Activated CD4-positive, CD25-positive, alpha-beta regulatory T cell treated with anti-CD3 and anti-CD28 coated beads, Interleukin-2, amount 50 U/mL, for 24 hours (primary cell): ENCODE data around the gene STON1.
"Not testable (repeated sequence)": the region's sequence is repeated elsewhere in the genome, so short reads cannot be mapped to it uniquely, and the experiment has no call there.

ENCODE experiments used
- ATAC-seq, 2 donors: fragments of 150-1000 bp; cut with Tn5 transposase; one replicate each; pipeline ENCODE4 v1.10.0; 2021; ENCODE audit warnings: mild to moderate bottlenecking in 1 of 2, moderate library complexity in 1 of 2

Gene STON1

DNA sequence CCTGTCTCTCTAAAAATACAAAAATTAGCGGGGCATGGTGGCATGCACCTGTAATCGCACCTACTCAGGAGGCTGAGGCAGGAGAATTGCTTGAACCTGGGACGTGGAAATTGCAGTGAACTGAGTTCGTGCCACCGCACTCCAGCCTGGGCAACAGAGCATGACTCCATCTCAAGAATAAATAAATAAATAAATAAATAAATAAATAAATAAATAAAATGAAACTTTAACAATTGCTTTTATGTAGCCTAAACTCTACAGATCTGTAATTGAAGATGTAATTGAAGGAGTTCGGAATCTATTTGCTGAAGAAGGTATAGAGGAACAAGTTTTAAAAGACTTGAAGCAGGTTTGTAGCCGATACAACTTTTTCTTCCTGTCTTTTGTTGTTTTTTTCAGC, 90.7 kb downstream of the STON1 start:
- ATAC-seq, result no peak

DNA sequence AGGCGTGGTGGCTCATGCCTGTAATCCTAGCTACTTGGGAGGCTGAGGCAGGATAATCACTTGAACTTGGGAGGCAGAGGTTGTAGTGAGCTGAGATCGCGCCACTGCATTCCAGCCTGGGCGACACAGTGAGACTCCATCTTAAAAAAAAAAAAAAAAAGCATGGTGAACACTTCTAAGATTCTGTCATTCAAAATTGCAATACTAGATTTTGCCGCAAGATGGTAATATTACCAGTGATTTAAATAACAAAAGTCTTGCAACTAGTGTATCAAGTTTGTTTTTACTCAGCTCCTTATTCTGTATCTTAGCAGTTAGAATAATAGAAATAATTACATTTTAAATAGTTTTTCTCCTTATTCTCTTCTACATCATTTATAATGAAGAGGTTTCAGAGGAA, 92.7 kb downstream of the STON1 start:
- not testable (repeated sequence) for ATAC-seq

DNA sequence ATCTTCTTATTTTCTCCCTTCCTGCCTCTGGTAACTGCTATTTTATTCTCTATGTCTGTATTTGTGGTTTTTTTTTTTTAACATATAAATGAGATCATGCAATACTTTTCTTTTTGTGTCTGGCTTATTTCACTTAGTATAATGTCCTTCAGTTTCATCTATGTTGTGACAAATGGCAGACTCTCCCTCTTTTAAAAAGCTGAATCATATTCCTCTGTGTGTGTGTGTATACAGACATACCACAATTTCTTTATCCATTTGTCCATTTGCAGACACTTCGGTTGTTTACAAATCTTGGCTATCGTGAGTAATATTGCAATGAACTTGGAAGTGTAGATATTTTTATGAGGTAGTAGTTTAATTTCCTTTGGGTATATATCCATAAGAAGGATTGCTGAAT, 94.7 kb downstream of the STON1 start:
- ATAC-seq, result no peak

DNA sequence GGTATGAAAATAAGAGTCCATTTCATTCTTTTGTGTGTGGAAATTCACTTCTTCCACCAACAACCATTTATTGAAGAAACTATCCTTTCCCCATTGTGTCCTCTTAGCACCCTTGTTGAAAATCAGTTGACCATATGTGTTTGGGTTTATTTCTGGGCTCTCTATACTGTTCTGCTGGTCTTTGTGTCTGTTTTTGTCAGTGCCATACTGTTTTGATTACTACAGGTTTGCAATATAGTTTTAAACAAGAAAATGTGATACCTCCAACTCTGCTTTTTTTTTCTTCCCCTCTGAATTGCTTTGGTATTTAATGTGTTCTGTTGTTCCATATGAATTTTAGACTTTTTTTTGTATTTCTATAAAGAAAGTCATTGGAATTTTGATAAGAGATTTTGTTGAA, 96.1 kb downstream of the STON1 start:
- no peak for ATAC-seq

DNA sequence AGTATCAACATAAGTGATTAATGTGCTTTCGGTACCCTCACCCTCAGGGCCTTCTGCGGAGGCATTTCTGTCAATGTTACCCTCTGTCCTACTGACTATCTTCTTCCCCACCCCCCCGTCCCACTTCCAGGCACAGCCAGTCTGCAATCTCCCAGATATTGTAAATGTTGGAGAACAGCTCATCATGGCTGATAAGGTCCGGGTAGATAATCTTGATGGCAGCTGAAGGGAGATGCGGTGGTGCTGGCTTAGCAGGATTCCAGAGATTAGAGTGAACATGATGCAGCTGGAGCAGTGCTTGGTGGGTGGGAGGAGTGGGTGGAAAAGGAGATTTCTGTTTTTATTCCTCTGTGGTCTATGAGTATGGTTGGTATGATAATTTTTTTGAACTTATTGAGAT, 103.2 kb downstream of the STON1 start:
- no peak for ATAC-seq

DNA sequence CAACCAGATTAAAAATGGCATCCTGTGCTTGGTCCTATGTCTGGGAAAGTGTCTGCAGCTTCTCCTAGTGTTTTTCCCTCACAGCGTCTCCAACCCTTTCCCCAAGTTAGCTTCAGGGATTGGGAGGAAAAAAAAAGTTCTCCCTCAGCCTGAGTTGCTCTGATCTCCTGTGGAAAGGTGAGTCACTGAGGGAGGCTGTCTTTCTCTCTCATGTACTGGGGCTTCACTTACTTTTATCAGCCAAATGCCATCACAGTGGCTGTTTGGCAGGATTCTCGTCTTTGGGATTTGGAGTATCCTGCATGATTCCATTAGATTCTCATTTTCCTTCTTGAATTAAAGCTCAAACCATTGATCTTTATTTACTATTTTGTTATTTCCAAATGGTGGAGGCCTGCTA, 105.8 kb downstream of the STON1 start:
- ATAC-seq, result no peak

DNA sequence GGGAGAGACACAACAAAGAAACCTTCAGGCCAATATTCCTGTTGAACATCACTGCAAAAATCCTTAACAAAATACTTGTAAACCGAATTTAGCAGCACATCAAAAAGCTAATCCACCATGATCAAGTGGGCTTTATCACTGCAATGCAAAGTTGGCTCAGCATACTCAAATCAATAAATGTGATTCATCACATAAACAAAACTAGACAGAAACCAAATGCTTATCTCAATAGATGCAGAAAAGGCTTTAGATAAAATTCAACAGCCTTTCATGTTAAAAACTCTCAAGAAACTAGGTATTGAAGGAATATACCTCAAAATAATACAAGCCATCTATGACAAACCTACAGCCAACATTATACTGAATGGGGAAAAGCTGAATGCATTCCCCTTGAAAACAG, 108.3 kb downstream of the STON1 start:
- ATAC-seq, result no peak
